ENCODE results near the gene TMCC3.

DNA sequence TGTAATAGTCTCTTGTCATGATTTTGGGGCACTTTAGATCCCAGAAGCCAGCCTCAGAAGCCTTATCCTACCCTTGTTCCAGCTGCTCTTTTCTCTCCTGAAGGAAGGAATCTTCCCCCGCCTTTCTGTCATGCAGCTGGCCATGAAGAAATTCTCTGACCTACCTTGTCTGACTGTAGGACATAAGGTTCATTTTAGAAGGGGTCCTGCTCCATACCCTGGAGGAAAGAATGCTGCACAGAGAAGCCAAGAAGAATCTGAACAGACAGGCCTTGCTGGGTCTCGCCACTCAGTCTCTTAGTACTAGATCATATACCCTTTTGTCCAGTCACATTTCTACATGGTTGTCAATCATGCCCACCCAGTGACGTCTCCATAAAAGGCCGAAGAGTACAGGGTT, 6.2 kb upstream of the TMCC3 start:
- TF ChIP-seq, protein P1, sequence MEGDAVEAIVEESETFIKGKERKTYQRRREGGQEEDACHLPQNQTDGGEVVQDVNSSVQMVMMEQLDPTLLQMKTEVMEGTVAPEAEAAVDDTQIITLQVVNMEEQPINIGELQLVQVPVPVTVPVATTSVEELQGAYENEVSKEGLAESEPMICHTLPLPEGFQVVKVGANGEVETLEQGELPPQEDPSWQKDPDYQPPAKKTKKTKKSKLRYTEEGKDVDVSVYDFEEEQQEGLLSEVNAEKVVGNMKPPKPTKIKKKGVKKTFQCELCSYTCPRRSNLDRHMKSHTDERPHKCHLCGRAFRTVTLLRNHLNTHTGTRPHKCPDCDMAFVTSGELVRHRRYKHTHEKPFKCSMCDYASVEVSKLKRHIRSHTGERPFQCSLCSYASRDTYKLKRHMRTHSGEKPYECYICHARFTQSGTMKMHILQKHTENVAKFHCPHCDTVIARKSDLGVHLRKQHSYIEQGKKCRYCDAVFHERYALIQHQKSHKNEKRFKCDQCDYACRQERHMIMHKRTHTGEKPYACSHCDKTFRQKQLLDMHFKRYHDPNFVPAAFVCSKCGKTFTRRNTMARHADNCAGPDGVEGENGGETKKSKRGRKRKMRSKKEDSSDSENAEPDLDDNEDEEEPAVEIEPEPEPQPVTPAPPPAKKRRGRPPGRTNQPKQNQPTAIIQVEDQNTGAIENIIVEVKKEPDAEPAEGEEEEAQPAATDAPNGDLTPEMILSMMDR (conservative IDR thresholded peaks at IDR 0.05; ENCODE audit: low read depth, low read length), result no peak
- no peak for TF ChIP-seq EZH2 (IDR thresholded peaks at IDR 0.05; ENCODE audit: borderline replicate concordance, low read depth, low read length, poor library complexity, severe bottlenecking)
